Subcutaneous abdominal adipose tissue (tissue), 5 donors: ENCODE results near the gene STARD3.

Experiments
- H3K27ac ChIP-seq: one replicate; pipeline ENCODE4 v1.7.0; 2013; ENCODE audit warnings: low read depth, mild to moderate bottlenecking, inconsistent platforms, low read length, moderate library complexity
- H3K27me3 ChIP-seq, 5 donors: one replicate each; pipeline ENCODE4 v1.7.0; 2013; ENCODE audit warnings: low read length in 5 of 5, inconsistent platforms in 1 of 5; ENCODE audit not compliant: control insufficient read depth in 5 of 5, insufficient read depth in 4 of 5
- H3K36me3 ChIP-seq, 5 donors: one replicate each; pipeline ENCODE4 v1.7.0; 2013; ENCODE audit warnings: low read length in 5 of 5; ENCODE audit not compliant: control insufficient read depth in 5 of 5, insufficient read depth in 5 of 5
- H3K4me1 ChIP-seq, 5 donors: one replicate each; pipeline ENCODE4 v1.7.0; 2013; ENCODE audit warnings: low read length in 5 of 5, mild to moderate bottlenecking in 3 of 5, moderate library complexity in 1 of 5; ENCODE audit not compliant: control insufficient read depth in 5 of 5, insufficient read depth in 5 of 5
- H3K4me3 ChIP-seq, 5 donors: one replicate each; pipeline ENCODE4 v1.7.0; 2013; ENCODE audit warnings: low read length in 5 of 5, low read depth in 1 of 5
- H3K9ac ChIP-seq, 5 donors: one replicate each; pipeline ENCODE4 v1.7.0; 2013; ENCODE audit warnings: low read length in 5 of 5, mild to moderate bottlenecking in 4 of 5, moderate library complexity in 3 of 5
- H3K9me3 ChIP-seq, 5 donors: one replicate each; pipeline ENCODE4 v1.7.0; 2013; ENCODE audit warnings: low read length in 5 of 5; ENCODE audit not compliant: control insufficient read depth in 5 of 5
- donor health status: healthy.
- donor health status: healthy.
- donor health status: healthy.
- donor health status: healthy.
- donor health status: healthy.

Gene STARD3

GRCh38 chr17:39655105-39655504 lies 18.2 kb downstream of the STARD3 start:
- Histone ChIP-seq H3K9ac (no peak overlapping the region), H3K36me3 (peaks cover 0 to 55% (median 32%) of the 10 kb centered on the region in 5 donors), H3K4me1 (peaks cover 2 to 30% (median 11%) of the 10 kb centered on the region in 5 donors)

GRCh38 chr17:39658346-39658745 lies 21.4 kb downstream of the STARD3 start:
- H3K9me3 ChIP-seq, result no peaks in the 10 kb centered on the region
- no peak overlapping the region for H3K9ac ChIP-seq
- H3K27ac ChIP-seq, result peak overlapping the region; percentile 24
- H3K4me1 ChIP-seq, result peaks cover 2 to 60% (median 23%) of the 10 kb centered on the region in 5 donors
- H3K27me3 ChIP-seq, result no peaks in the 10 kb centered on the region
- peaks cover 0 to 83% (median 60%) of the 10 kb centered on the region in 5 donors for H3K36me3 ChIP-seq
- no peak overlapping the region for H3K4me3 ChIP-seq

More at GRCh38 chr17:39655105-39655504, 18.2 kb downstream of the STARD3 start:
- H3K27me3 ChIP-seq, result no peaks in the 10 kb centered on the region
- no peaks in the 10 kb centered on the region for H3K9me3 ChIP-seq
- H3K4me3 ChIP-seq, result no peak overlapping the region
- no peak overlapping the region for H3K27ac ChIP-seq

- peaks cover 0 to 83% (median 60%) of the 10 kb centered on the region in 5 donors for H3K36me3 ChIP-seq
- H3K9me3 ChIP-seq, result no peaks in the 10 kb centered on the region
- peak overlapping the region; percentile 24 for H3K27ac ChIP-seq
- no peaks in the 10 kb centered on the region for H3K27me3 ChIP-seq
- H3K4me1 ChIP-seq, result peaks cover 2 to 59% (median 21%) of the 10 kb centered on the region in 5 donors
- H3K4me3 ChIP-seq, result no peak overlapping the region
- no peak overlapping the region for H3K9ac ChIP-seq
These were observed 21.8 kb downstream of the STARD3 start for GRCh38 chr17:39658760-39659159.

- Histone ChIP-seq H3K9ac (peak overlapping the region in 1 of 5 donors; percentile 33), H3K27ac (peak overlapping the region; percentile 24)
These were observed 22.5 kb downstream of the STARD3 start for GRCh38 chr17:39659279-39660010.

GRCh38 chr17:39660011-39660360 lies 23.0 kb downstream of the STARD3 start:
- Histone ChIP-seq H3K9me3 (no peaks in the 10 kb centered on the region), H3K27ac (no peak overlapping the region), H3K9ac (peak overlapping the region in 1 of 5 donors; percentile 33), H3K4me3 (peak overlapping the region in 4 of 5 donors; percentile 4 to 40 (median 28)), H3K27me3 (peaks cover 0 to 5% (median 0%) of the 10 kb centered on the region in 5 donors), H3K4me1 (peaks cover 0 to 62% (median 24%) of the 10 kb centered on the region in 5 donors), H3K36me3 (peaks cover 0 to 77% (median 56%) of the 10 kb centered on the region in 5 donors)

More at GRCh38 chr17:39659279-39660010, 22.5 kb downstream of the STARD3 start:
- no peaks in the 10 kb centered on the region for H3K9me3 ChIP-seq
- peaks cover 0 to 83% (median 59%) of the 10 kb centered on the region in 5 donors for H3K36me3 ChIP-seq
- peaks cover 0 to under 1% (median 0%) of the 10 kb centered on the region in 5 donors for H3K27me3 ChIP-seq
- peaks cover 0 to 62% (median 24%) of the 10 kb centered on the region in 5 donors for H3K4me1 ChIP-seq
- H3K4me3 ChIP-seq, result peak overlapping the region in 4 of 5 donors; percentile 4 to 40 (median 28)

GRCh38 chr17:39660397-39661385 lies 23.7 kb downstream of the STARD3 start:
- Histone ChIP-seq H3K4me1 (peaks cover 0 to 65% (median 24%) of the 10 kb centered on the region in 5 donors), H3K27me3 (peaks cover 0 to 10% (median 3%) of the 10 kb centered on the region in 5 donors), H3K36me3 (peaks cover 0 to 70% (median 56%) of the 10 kb centered on the region in 5 donors), H3K9me3 (no peaks in the 10 kb centered on the region), H3K9ac (peak overlapping the region in 2 of 5 donors; percentile 32 to 33), H3K4me3 (peak overlapping the region in 3 of 5 donors; percentile 27 to 40 (median 28)), H3K27ac (no peak overlapping the region)

- H3K27me3 ChIP-seq, result peaks cover 7 to 20% (median 14%) of the 10 kb centered on the region in 5 donors
- H3K4me3 ChIP-seq, result peak overlapping the region in 1 of 5 donors; percentile 40
- no peaks in the 10 kb centered on the region for H3K9me3 ChIP-seq
- no peak overlapping the region for H3K9ac ChIP-seq
- H3K36me3 ChIP-seq, result peaks cover 0 to 59% (median 50%) of the 10 kb centered on the region in 5 donors
- H3K4me1 ChIP-seq, result peaks cover 2 to 77% (median 30%) of the 10 kb centered on the region in 5 donors
- H3K27ac ChIP-seq, result no peak overlapping the region
These were observed 25.0 kb downstream of the STARD3 start for GRCh38 chr17:39661744-39662541.

GRCh38 chr17:39662551-39663339 lies 25.8 kb downstream of the STARD3 start:
- H3K4me3 ChIP-seq, result no peak overlapping the region
- no peaks in the 10 kb centered on the region for H3K9me3 ChIP-seq
- H3K27me3 ChIP-seq, result peaks cover 10 to 24% (median 21%) of the 10 kb centered on the region in 5 donors
- no peak overlapping the region for H3K27ac ChIP-seq
- peaks cover 2 to 83% (median 36%) of the 10 kb centered on the region in 5 donors for H3K4me1 ChIP-seq
- H3K36me3 ChIP-seq, result peaks cover 0 to 54% (median 47%) of the 10 kb centered on the region in 5 donors
- no peak overlapping the region for H3K9ac ChIP-seq
